Measurements from ENCODE around the gene COL25A1. TPM values are rescaled to one million over a fixed set of nuclear protein-coding genes. Genes with fewer than 3 reads are reported as not detected.

Gene COL25A1
- polyA plus RNA-seq, 2 of the 4 experiments (the other 2 are of a cell fraction) = not detected

GRCh38 chr4:108930186-108930585, 372.3 kb downstream of the COL25A1 start:
- Histone ChIP-seq H3K4me3 (no peak overlapping the region), H3K4me1 (no peaks in the 10 kb centered on the region), H3K27ac (no peak overlapping the region), H3K4me2 (no peak overlapping the region), H3K9me3 (no peaks in the 10 kb centered on the region)
- FAIRE-seq = no peak
- POLR2A ChIA-PET = no interaction called here
- TF ChIP-seq RFX5 (IDR thresholded peaks at IDR 0.05) (no peak), CEBPB (IDR thresholded peaks at IDR 0.05) (no peak)
- no peak for DNase-seq (ENCODE audit: low read depth in 1 of 2, low spot score in 1 of 2)
- CTCF ChIA-PET = no interaction called here
- ATAC-seq = no peak

- no peaks in the 10 kb centered on the region for H3K4me1 ChIP-seq
- no peak overlapping the region for H3K27ac ChIP-seq
- no peaks in the 10 kb centered on the region for H3K9me3 ChIP-seq
- TF ChIP-seq CHD4 (IDR thresholded peaks at IDR 0.05; ENCODE audit: borderline replicate concordance) = no peak
- no peak for TF ChIP-seq SMC3 (IDR thresholded peaks at IDR 0.05)
- no peak for TF ChIP-seq BHLHE40 (IDR thresholded peaks at IDR 0.05; ENCODE audit: low read depth, low read length)
- TF ChIP-seq NFE2L2 (conservative IDR thresholded peaks at IDR 0.05; ENCODE audit: low read length) = no peak
- no peak for TF ChIP-seq POLR2A (IDR thresholded peaks at IDR 0.05; ENCODE audit: low read length)
- no peak for TF ChIP-seq EHMT2 (IDR thresholded peaks at IDR 0.05; ENCODE audit: low read depth)
- TF ChIP-seq JUNB (IDR thresholded peaks at IDR 0.05) = no peak
- no peak for TF ChIP-seq FOSB (CRISPR knock-in tag; IDR thresholded peaks at IDR 0.05)
- no peak for TF ChIP-seq RCOR1 (IDR thresholded peaks at IDR 0.05; ENCODE audit: low read depth, low read length)
- CTCF ChIA-PET = no interaction called here
- no peak overlapping the region for H3K4me2 ChIP-seq
- H3K4me3 ChIP-seq = no peak overlapping the region
- DNase-seq (ENCODE audit: low read depth in 1 of 2, low spot score in 1 of 2) = no peak
- POLR2A ChIA-PET = no interaction called here
- ATAC-seq = no peak
- 38% methylated on average over 3 of the region's 3 CpGs for WGBS (ENCODE audit: missing lambda C conversion rate)
- no peak for FAIRE-seq
These were observed 375.7 kb downstream of the COL25A1 start for GRCh38 chr4:108926781-108927180.

DNA sequence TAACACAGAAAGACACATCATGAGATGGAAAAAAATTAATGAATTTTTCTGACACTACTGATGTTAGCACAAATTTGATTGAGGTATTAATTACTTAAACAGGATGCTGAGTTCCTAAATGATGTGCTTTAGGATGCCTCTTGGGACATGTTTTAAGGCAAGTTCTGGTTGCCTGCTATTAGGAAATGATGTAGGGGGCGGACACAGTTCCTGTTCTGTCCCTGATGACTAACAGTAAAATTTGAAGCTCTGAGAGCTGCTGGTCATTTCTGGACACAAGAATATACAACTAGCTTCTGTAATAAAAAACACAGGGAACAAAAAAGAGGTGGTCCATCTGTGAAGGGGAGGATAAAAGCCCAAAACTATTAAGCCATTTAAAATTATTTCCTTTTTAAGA, 376.4 kb downstream of the COL25A1 start:
- TF ChIP-seq, protein P1, sequence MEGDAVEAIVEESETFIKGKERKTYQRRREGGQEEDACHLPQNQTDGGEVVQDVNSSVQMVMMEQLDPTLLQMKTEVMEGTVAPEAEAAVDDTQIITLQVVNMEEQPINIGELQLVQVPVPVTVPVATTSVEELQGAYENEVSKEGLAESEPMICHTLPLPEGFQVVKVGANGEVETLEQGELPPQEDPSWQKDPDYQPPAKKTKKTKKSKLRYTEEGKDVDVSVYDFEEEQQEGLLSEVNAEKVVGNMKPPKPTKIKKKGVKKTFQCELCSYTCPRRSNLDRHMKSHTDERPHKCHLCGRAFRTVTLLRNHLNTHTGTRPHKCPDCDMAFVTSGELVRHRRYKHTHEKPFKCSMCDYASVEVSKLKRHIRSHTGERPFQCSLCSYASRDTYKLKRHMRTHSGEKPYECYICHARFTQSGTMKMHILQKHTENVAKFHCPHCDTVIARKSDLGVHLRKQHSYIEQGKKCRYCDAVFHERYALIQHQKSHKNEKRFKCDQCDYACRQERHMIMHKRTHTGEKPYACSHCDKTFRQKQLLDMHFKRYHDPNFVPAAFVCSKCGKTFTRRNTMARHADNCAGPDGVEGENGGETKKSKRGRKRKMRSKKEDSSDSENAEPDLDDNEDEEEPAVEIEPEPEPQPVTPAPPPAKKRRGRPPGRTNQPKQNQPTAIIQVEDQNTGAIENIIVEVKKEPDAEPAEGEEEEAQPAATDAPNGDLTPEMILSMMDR (IDR thresholded peaks at IDR 0.05) = no peak
- TF ChIP-seq CEBPB (IDR thresholded peaks at IDR 0.05) = no peak
- TF ChIP-seq CHD2 (IDR thresholded peaks at IDR 0.05; ENCODE audit: low read length, partially characterized antibody) = no peak
- no peak for TF ChIP-seq HOXB13 (CRISPR knock-in tag; IDR thresholded peaks at IDR 0.05; ENCODE audit: low read depth)
- no peak for TF ChIP-seq POLR2A (IDR thresholded peaks at IDR 0.05; ENCODE audit: low read length)
- TF ChIP-seq SREBF2 (IDR thresholded peaks at IDR 0.05) = no peak
- TF ChIP-seq ZFP36 (IDR thresholded peaks at IDR 0.05; ENCODE audit: borderline replicate concordance, partially characterized antibody) = no peak
- TF ChIP-seq RFX5 (IDR thresholded peaks at IDR 0.05) = no peak
- TF ChIP-seq, protein P2, sequence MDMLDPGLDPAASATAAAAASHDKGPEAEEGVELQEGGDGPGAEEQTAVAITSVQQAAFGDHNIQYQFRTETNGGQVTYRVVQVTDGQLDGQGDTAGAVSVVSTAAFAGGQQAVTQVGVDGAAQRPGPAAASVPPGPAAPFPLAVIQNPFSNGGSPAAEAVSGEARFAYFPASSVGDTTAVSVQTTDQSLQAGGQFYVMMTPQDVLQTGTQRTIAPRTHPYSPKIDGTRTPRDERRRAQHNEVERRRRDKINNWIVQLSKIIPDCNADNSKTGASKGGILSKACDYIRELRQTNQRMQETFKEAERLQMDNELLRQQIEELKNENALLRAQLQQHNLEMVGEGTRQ (IDR thresholded peaks at IDR 0.05) = no peak
- TF ChIP-seq MAX (IDR thresholded peaks at IDR 0.05) = no peak
- TF ChIP-seq FOSL2 (IDR thresholded peaks at IDR 0.05) = no peak
- no peak for TF ChIP-seq FOSL2 (CRISPR knock-in tag; IDR thresholded peaks at IDR 0.05)
- TF ChIP-seq FOXS1 (CRISPR knock-in tag; IDR thresholded peaks at IDR 0.05) = no peak
- TF ChIP-seq PHF8 (IDR thresholded peaks at IDR 0.05; ENCODE audit: borderline replicate concordance, low read depth) = no peak
- TF ChIP-seq PBX3 (IDR thresholded peaks at IDR 0.05) = no peak
- no peak for TF ChIP-seq ELK1 (IDR thresholded peaks at IDR 0.05; ENCODE audit: low read depth, low read length)
- TF ChIP-seq HES2 (IDR thresholded peaks at IDR 0.05) = no peak
- no peak for TF ChIP-seq BCL3 (IDR thresholded peaks at IDR 0.05)
- TF ChIP-seq ZNF302 (CRISPR knock-in tag; IDR thresholded peaks at IDR 0.05) = no peak
- TF ChIP-seq NPAS2 (CRISPR knock-in tag; IDR thresholded peaks at IDR 0.05; ENCODE audit: borderline replicate concordance) = no peak
- H3K9me3 ChIP-seq = no peaks in the 10 kb centered on the region
- FAIRE-seq (no peak), ATAC-seq (no peak), DNase-seq (ENCODE audit: low read depth in 1 of 2, low spot score in 1 of 2) (no peak)
- no peak overlapping the region for H3K27ac ChIP-seq
- POLR2A ChIA-PET = no interaction called here
- CTCF ChIA-PET = no interaction called here
- no peak overlapping the region for H3K4me2 ChIP-seq
- WGBS (ENCODE audit: missing lambda C conversion rate) = 5% methylated on average over 1 of the region's 1 CpG
- H3K4me3 ChIP-seq = no peak overlapping the region
- no peaks in the 10 kb centered on the region for H3K4me1 ChIP-seq
